Keratinocyte (primary cell): ENCODE data around the gene GUCA2A.

ENCODE experiments used
- CTCF ChIP-seq, 3 experiments: IDR thresholded peaks in 1 of 3; conservative IDR thresholded peaks in 1 of 3; optimal IDR thresholded peaks in 1 of 3; 2 replicates in 2 of 3; 3 replicates in 1 of 3; pipeline versions ENCODE3 to v1.5.1; 2011; ENCODE audit warnings: low read length in 3 of 3, mild to moderate bottlenecking in 3 of 3, moderate library complexity in 2 of 3, control low read depth in 1 of 3, inconsistent platforms in 1 of 3; ENCODE audit not compliant: insufficient read depth in 2 of 3; ENCODE audit errors: extremely low read depth in 1 of 3
- EZH2 ChIP-seq: IDR thresholded peaks from one replicate; pipeline ENCODE4 v1.6.1; 2012; ENCODE audit warnings: inconsistent platforms, mild to moderate bottlenecking, low read length, moderate library complexity

- TF ChIP-seq CTCF (optimal IDR thresholded peaks at IDR 0.05 in 1 of 3, IDR thresholded peaks at IDR 0.05 in 1 of 3, conservative IDR thresholded peaks at IDR 0.05 in 1 of 3; ENCODE audit: extremely low read depth in 1 of 3, insufficient read depth in 2 of 3, low read length in 3 of 3) (no peak), EZH2 (no peak)
These were observed 46.7 kb upstream of the GUCA2A start for GRCh38 chr1:42211224-42211623.
